Measurements from ENCODE around the gene GSN.

GRCh38 chr9:121317737-121318630 lies 50.0 kb downstream of the GSN start:
- TF ChIP-seq STAT3 (IDR thresholded peaks at IDR 0.05; ENCODE audit: low read depth, low read length) = no peak
- TF ChIP-seq CTCF (IDR thresholded peaks at IDR 0.05 in 2 of 3, conservative IDR thresholded peaks at IDR 0.05 in 1 of 3; ENCODE audit: control insufficient read depth in 2 of 3, extremely low read depth in 1 of 3, insufficient read depth in 1 of 3, low read depth in 3 of 3, low read length in 3 of 3) = no peak
- no peak for TF ChIP-seq YY1 (IDR thresholded peaks at IDR 0.05; ENCODE audit: low read depth, low read length)
- TF ChIP-seq RFX5 (IDR thresholded peaks at IDR 0.05; ENCODE audit: low read depth, low read length) = no peak
- no peak for TF ChIP-seq SMAD1 (IDR thresholded peaks at IDR 0.05; ENCODE audit: low read depth, partially characterized antibody)
- no peak for TF ChIP-seq TAF1 (IDR thresholded peaks at IDR 0.05; ENCODE audit: borderline replicate concordance, low read depth, low read length)
- TF ChIP-seq EZH2 (IDR thresholded peaks at IDR 0.05; ENCODE audit: borderline replicate concordance, control insufficient read depth, low read depth, low read length) = no peak
- TF ChIP-seq EP300 (IDR thresholded peaks at IDR 0.05; ENCODE audit: borderline replicate concordance in 1 of 2, control insufficient read depth in 1 of 2, low read depth in 2 of 2, low read length in 2 of 2) = no peak
- TF ChIP-seq ZSCAN29 (IDR thresholded peaks at IDR 0.05) = no peak
